Measurements from ENCODE around the gene MRC2.

Gene MRC2

DNA sequence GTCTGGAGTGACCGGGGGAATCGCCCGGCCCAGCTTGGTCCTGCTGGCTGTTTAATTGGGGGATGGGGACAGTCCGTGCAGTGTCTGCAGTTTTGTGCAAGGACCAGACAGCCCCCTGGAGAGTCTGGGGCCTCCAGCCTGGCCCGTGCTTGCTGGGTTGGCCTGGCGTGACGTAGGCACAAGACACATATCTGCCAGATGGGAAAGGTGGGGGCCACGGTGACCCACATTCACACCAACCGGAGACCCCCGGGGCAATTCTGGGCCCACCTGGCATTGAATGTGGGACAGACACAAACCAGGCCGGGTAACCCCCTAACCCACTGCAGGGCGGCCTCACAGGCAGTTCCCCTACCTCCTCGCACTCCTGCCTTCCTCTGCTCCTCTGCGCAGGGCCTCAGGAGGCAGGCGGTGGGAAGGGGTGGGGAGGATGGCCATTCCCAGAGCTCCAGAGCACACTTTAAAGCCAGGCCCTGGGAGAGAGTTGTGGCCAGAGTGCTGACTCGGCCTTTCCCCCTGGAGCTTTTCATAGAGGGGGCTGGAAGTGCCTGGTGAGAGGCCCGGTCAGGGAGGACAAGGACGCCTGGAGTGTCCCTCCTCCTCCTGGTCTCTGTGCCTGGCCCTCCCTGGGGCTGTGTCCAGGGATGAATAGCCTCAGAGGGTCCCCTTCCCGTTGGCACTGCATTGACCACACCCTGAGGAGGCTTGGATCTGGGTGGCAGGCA is 1.5 kb downstream of the MRC2 start:
- Histone ChIP-seq H3K27ac (ENCODE audit: low read length) (no peak overlapping the region), H3K9ac (ENCODE audit: low read depth, low read length) (peak overlapping the region; percentile 72; the same call in 1 of the 2 replicates), H3K27me3 (ENCODE audit: insufficient read depth, low read length) (peaks cover 12% of the 10 kb centered on the region), H3K4me3 (ENCODE audit: low read length) (peak overlapping the region; percentile 76), H3K4me1 (ENCODE audit: insufficient read depth, low read length) (peaks cover 9% of the 10 kb centered on the region; the same call in 1 of the 2 replicates), H3K36me3 (ENCODE audit: insufficient read depth, low read depth, low read length) (no peaks in the 10 kb centered on the region), H3K9me3 (ENCODE audit: insufficient read depth, low read depth, low read length) (no peaks in the 10 kb centered on the region)

DNA sequence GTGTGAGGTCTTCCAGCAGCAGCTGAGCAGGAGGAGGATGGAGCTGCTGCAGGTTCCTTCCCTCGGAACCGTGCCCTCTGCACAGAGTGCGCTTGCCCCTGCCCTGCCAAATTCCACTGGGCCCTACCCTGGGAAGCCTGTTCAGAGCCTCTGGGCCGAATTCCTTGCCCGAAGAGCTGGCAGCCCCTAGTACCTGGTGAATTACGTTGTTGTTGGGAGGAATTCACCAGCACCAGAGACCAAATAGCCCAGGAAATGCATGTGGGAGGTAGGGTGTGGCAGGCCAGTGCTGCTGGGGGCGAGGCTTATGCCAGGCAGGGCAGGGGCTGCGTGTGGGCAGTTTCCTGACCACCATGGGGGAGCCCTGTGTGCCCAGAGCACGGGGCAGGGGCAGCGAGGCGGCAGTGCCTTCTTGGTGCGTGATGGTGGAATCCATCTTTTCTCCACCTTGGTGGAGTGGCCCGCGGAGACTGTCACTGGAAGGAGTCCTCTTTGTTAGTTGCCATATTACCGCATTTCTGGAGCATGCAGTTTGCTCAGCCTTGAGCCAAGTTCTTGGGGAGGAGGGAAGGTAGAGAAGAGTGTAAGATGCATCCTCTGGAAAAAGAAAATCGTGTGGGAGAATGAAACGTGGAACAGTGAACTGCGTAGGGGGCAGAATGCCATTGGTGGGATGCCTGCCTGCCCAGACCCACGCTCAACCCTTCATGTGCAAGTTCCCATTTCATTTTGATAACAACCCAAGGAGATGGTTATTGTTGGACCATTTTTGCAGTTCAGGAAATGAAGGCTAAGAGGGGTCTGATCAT is 2.3 kb downstream of the MRC2 start:
- Histone ChIP-seq H3K36me3 (ENCODE audit: insufficient read depth, low read depth, low read length) (no peaks in the 10 kb centered on the region), H3K4me3 (ENCODE audit: low read length) (peak overlapping the region; percentile 76), H3K9ac (ENCODE audit: low read depth, low read length) (no peak overlapping the region), H3K27ac (ENCODE audit: low read length) (no peak overlapping the region), H3K4me1 (ENCODE audit: insufficient read depth, low read length) (peaks cover 9% of the 10 kb centered on the region; the same call in 1 of the 2 replicates), H3K9me3 (ENCODE audit: insufficient read depth, low read depth, low read length) (no peaks in the 10 kb centered on the region), H3K27me3 (ENCODE audit: insufficient read depth, low read length) (peaks cover 12% of the 10 kb centered on the region)

DNA sequence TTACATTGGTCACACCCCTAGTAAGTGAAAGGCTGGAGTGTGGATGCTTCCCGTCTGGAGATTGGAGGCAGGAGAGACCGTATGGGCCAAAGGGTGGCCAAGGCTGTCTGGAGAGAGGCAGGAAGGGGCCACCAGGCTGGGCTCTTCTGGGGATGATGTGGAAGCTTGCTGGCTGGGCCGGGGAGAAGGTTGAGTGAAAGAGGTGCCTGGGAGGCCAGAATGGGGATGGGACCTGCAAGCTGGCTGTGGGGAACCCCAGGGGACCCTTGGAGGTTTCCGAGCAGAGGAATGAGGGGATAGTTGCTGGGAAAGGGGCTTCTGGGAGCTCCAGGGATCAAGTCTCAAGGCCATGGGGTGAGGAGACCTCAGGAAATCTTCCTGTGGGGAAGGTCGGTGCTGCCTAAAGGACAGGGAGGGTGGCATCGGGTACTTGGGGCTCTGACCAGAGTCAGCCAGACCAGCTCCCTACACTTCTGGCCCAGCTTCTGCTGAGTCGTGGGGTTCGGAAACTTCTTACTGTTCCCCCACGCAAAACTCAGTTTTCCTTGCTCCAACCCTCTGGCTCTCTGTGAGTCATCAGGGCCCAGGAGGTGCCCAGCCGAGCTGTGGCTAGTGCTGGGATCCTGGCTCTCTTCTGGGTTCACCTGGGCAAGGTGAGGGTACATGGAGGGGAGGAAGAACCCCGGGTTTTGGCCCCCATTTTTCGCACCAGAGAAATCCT is 3.1 kb downstream of the MRC2 start:
- Histone ChIP-seq H3K27ac (ENCODE audit: low read length) (no peak overlapping the region), H3K9me3 (ENCODE audit: insufficient read depth, low read depth, low read length) (no peaks in the 10 kb centered on the region), H3K4me1 (ENCODE audit: insufficient read depth, low read length) (peaks cover 9% of the 10 kb centered on the region; the same call in 1 of the 2 replicates), H3K9ac (ENCODE audit: low read depth, low read length) (no peak overlapping the region), H3K36me3 (ENCODE audit: insufficient read depth, low read depth, low read length) (no peaks in the 10 kb centered on the region), H3K27me3 (ENCODE audit: insufficient read depth, low read length) (peaks cover 12% of the 10 kb centered on the region), H3K4me3 (ENCODE audit: low read length) (no peak overlapping the region)

DNA sequence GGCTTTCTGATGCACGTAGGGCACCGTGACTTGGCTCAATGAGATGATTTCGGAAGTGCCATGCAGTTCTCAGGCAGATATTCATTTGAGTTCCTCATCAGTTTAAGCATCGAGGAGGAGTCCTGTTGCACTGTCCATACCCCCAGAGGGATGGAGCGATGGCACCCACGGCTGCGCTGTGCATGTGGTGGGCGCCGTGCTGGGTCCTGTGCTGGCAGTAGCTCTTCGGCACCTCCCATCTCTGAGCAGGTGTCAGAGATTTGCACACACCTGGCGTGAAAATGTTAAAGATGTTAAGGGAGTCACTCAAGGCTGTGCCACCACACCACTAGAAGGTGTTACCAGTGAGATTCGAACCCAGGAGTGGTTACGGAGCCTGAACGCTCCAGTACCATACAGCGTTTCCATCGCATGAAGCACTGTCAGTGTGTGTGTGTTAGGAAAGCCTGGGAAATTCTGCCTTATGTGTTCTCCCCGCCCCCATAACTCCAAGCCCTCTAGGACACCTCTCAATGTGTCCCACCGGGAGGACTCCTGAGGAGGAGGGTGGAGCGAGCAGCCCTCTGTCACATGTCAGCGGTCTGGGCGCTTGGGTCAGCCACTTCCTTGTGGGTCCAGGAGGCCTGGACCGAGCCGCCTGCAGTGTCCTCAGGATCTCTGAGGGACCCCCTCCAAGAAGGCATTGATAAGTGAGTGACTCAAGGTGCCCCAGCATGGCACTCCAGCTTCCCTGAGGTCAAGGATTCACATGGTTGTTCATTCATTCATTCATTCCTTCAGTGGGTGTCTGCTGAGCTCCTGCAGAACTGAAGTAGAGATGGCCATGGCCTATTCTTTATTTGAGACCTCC is 3.8 kb downstream of the MRC2 start:
- Histone ChIP-seq H3K4me1 (ENCODE audit: insufficient read depth, low read length) (peaks cover 9% of the 10 kb centered on the region; the same call in 1 of the 2 replicates), H3K9ac (ENCODE audit: low read depth, low read length) (no peak overlapping the region), H3K36me3 (ENCODE audit: insufficient read depth, low read depth, low read length) (no peaks in the 10 kb centered on the region), H3K27ac (ENCODE audit: low read length) (no peak overlapping the region), H3K4me3 (ENCODE audit: low read length) (no peak overlapping the region), H3K9me3 (ENCODE audit: insufficient read depth, low read depth, low read length) (no peaks in the 10 kb centered on the region), H3K27me3 (ENCODE audit: insufficient read depth, low read length) (peaks cover 8% of the 10 kb centered on the region)

DNA sequence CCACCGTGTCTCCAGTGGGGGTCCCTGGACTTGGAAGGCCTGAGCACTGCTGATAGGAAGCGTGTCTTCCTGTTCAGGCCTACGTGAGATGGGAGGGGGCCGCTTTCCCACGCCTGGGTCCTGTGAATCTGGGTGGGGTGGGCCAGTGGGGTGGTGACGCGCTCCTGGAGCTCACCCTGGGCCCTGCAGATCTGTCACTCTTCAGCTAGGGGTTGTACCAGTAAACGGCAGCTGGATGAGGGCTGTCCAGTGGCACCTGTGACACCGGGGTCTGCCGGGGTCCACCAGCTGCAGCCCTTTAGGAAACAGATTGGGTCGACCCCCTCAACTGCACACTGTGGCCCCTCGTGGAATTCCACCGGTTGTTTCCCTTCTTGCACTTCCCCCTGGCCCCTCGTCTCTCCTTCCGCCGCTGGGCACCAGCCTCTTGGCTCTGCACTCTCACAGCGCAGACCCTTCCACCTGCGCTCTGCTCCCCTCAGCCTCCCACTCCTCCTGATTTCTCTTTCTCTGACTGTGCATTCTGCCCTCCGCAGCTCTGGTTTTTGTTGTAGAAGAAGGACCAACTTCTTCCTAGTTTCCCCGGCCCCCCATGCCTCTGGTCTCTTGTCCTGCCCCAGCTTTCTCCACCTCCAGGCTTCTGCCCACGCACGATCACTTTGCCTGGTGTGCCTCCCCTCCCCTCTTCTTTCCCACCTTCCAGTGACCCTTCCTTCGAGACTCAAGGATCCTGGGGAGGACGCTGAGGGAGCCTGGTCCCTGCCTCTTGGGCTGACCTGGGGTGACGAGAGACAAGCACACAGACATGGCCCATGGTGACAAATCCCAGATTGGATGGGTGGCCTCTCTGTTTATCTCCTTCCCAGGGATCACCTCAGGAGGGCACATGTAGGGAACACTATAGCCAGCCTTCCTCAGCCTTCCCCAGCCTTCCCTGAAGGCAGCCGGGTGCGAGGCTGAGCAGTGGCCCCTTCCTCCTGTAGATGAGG is 4.8 kb downstream of the MRC2 start:
- H3K9ac ChIP-seq (ENCODE audit: low read depth, low read length) = no peak overlapping the region

DNA sequence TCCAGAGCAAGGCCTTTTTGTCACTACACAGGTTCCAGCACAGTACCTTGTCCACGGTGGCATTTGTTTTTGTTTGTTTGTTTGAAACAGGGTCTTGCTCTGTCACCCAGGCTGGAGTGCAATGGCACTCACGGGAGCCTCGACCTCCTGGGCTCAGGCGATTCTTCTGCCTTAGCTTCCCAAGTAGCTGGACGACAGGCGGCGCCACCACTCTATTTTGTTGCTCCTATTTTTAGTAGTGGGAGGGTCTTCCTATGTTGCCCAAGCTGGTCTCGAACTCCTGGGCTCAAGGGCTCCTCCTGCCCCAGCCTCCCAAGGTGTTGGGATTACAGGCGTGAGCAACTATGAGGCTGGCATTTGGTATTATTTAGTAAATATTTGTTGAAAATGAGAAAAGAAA is 10.3 kb downstream of the MRC2 start:
- H3K9ac ChIP-seq (ENCODE audit: low read depth, low read length) = no peak overlapping the region
- no peak overlapping the region for H3K27ac ChIP-seq (ENCODE audit: low read length)
- no peaks in the 10 kb centered on the region for H3K4me1 ChIP-seq (ENCODE audit: insufficient read depth, low read length)
- H3K27me3 ChIP-seq (ENCODE audit: insufficient read depth, low read length) = no peaks in the 10 kb centered on the region
- H3K4me3 ChIP-seq (ENCODE audit: low read length) = no peak overlapping the region
- H3K36me3 ChIP-seq (ENCODE audit: insufficient read depth, low read depth, low read length) = no peaks in the 10 kb centered on the region
- no peaks in the 10 kb centered on the region for H3K9me3 ChIP-seq (ENCODE audit: insufficient read depth, low read depth, low read length)

More for the DNA sequence above, 4.8 kb downstream of the MRC2 start:
- Histone ChIP-seq H3K9me3 (ENCODE audit: insufficient read depth, low read depth, low read length) (no peaks in the 10 kb centered on the region), H3K27ac (ENCODE audit: low read length) (no peak overlapping the region), H3K4me1 (ENCODE audit: insufficient read depth, low read length) (peaks cover 9% of the 10 kb centered on the region; the same call in 1 of the 2 replicates), H3K4me3 (ENCODE audit: low read length) (no peak overlapping the region), H3K36me3 (ENCODE audit: insufficient read depth, low read depth, low read length) (no peaks in the 10 kb centered on the region), H3K27me3 (ENCODE audit: insufficient read depth, low read length) (peaks cover 8% of the 10 kb centered on the region)

DNA sequence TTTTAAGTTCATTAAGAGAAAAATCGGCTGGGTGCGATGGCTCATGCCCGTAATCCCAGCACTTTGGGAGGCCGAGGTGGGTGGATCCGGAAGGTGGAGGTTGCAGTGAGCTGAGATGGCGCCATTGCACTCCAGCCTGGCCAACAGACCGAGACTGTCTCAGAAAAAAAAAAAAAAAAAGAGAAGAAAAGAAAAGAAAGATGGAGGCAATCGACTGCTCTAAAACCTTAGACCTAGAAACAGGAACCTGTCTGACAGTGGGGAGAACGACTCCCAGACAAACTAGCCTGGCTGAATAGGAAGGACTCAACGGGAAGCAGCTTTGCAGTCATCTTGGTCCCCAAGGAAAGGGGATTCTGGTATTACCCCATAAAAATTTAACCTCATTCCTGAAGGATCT is 13.7 kb downstream of the MRC2 start:
- H3K36me3 ChIP-seq (ENCODE audit: insufficient read depth, low read depth, low read length) = no peaks in the 10 kb centered on the region
- H3K4me3 ChIP-seq (ENCODE audit: low read length) = no peak overlapping the region
- H3K9ac ChIP-seq (ENCODE audit: low read depth, low read length) = no peak overlapping the region
- no peaks in the 10 kb centered on the region for H3K27me3 ChIP-seq (ENCODE audit: insufficient read depth, low read length)
- H3K27ac ChIP-seq (ENCODE audit: low read length) = no peak overlapping the region
- peaks cover 3% of the 10 kb centered on the region; the same call in 1 of the 2 replicates for H3K4me1 ChIP-seq (ENCODE audit: insufficient read depth, low read length)
- H3K9me3 ChIP-seq (ENCODE audit: insufficient read depth, low read depth, low read length) = no peaks in the 10 kb centered on the region

DNA sequence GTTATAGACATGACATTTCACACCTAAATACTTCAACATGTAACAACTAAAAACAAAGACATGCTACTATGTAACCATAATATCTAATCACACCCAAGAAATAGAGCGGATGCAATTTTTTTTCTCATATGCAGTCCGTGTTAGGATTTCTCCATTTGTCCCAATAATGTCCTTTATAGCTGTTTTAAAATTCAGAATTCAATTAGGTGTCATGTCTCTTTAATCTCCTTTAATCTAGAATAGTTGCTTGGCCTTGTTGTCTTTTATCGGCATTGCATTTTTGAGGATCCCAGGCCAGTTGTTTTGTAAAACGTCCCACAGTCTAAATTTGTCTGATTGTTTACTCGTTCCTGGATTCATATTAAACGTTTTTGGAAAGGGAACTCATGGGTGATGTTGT is 14.5 kb downstream of the MRC2 start:
- H3K9ac ChIP-seq (ENCODE audit: low read depth, low read length) = no peak overlapping the region
- H3K27me3 ChIP-seq (ENCODE audit: insufficient read depth, low read length) = no peaks in the 10 kb centered on the region
- H3K27ac ChIP-seq (ENCODE audit: low read length) = no peak overlapping the region
- peaks cover 3% of the 10 kb centered on the region; the same call in 1 of the 2 replicates for H3K4me1 ChIP-seq (ENCODE audit: insufficient read depth, low read length)
- no peaks in the 10 kb centered on the region for H3K9me3 ChIP-seq (ENCODE audit: insufficient read depth, low read depth, low read length)
- H3K36me3 ChIP-seq (ENCODE audit: insufficient read depth, low read depth, low read length) = no peaks in the 10 kb centered on the region
- H3K4me3 ChIP-seq (ENCODE audit: low read length) = no peak overlapping the region

DNA sequence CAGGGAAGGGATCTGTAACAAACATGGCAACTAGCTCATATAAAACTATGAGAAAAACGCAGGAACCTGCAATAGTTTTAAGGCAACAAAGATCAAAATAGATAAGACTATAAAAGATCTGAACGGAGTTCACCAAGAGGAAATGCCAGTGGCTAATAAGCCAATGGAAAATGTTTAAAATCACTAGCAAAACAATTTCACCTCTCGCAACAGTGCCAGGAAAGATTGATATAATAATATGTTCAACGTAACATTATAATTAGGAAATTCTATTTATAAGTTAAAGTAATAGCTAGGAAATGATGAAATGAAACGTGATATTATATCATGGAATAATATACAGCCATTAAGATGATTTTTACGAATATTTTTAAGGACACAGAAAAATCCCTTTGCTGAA is 16.0 kb downstream of the MRC2 start:
- no peak overlapping the region for H3K9ac ChIP-seq (ENCODE audit: low read depth, low read length)
- no peaks in the 10 kb centered on the region for H3K27me3 ChIP-seq (ENCODE audit: insufficient read depth, low read length)
- no peaks in the 10 kb centered on the region for H3K9me3 ChIP-seq (ENCODE audit: insufficient read depth, low read depth, low read length)
- H3K36me3 ChIP-seq (ENCODE audit: insufficient read depth, low read depth, low read length) = no peaks in the 10 kb centered on the region
- peaks cover 5% of the 10 kb centered on the region; the same call in 1 of the 2 replicates for H3K4me1 ChIP-seq (ENCODE audit: insufficient read depth, low read length)
- H3K27ac ChIP-seq (ENCODE audit: low read length) = no peak overlapping the region
- H3K4me3 ChIP-seq (ENCODE audit: low read length) = no peak overlapping the region

DNA sequence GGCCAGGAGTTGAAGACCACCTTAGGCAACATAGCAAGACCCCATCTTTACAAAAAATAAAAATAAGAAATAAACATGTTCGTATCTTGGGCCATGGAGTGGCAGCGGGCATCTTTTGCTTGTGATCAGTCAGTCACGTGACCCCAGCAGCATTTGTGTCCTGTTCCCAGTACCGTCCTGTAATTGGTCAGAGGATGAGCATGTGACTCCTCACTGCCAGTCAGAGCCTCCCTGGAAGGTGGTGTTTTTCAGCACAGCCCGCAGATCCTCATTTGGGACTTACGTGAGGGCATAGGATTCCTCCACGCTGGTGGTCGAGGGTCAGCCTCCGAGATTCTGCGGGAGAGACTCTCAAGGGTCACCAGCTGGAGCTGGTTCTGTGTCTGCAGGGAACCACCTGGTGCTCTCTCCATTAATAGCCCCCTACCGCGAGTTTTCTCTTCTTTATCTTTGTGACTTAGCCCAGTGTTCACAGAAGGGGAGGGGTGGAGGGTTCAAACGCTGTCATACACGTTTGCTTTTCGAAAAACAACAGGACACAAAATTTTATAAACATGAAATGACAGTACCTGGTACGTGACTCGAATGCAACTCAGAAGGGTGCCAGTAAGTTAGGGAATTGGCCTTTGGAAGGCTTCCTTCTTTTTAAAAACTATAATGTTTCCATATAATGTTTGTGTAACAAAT is 17.2 kb downstream of the MRC2 start:
- H3K9ac ChIP-seq (ENCODE audit: low read depth, low read length) = peak overlapping the region; percentile 54; the same call in 1 of the 2 replicates
- no peaks in the 10 kb centered on the region for H3K9me3 ChIP-seq (ENCODE audit: insufficient read depth, low read depth, low read length)
- H3K36me3 ChIP-seq (ENCODE audit: insufficient read depth, low read depth, low read length) = no peaks in the 10 kb centered on the region
- H3K27me3 ChIP-seq (ENCODE audit: insufficient read depth, low read length) = no peaks in the 10 kb centered on the region
- H3K4me1 ChIP-seq (ENCODE audit: insufficient read depth, low read length) = peaks cover 8% of the 10 kb centered on the region; the same call in 1 of the 2 replicates
- H3K4me3 ChIP-seq (ENCODE audit: low read length) = peak overlapping the region; percentile 55
- no peak overlapping the region for H3K27ac ChIP-seq (ENCODE audit: low read length)

Data from iPS-20b (cell line).